GM12878 (cell line): ENCODE results near the gene PAEP. TPM values are rescaled to one million over a fixed set of nuclear protein-coding genes. Genes with fewer than 3 reads are reported as not detected.

Experiments
- ATAC-seq: fragments of 200-7000 bp; cut with Tn5 transposase; 3 replicates; pipeline ENCODE4 v1.9.1; 2020; ENCODE audit warnings: mild to moderate bottlenecking, moderate library complexity
- BruUV-seq: library from RNA; stranded (reverse); fragments of 400-500 nt; replicated peaks from 2 replicates; lab custom pipeline; 2021; lab: Mats Ljungman, UMichigan
- CTCF ChIA-PET: fragments of 300-600 bp; sonication (Branson Sonifier 250); formaldehyde crosslinking; extraction: SDS; loops from one replicate; lab custom pipeline; 2021; ENCODE audit warnings: inconsistent platforms; lab: Yijun Ruan, JAX
- POLR2A ChIA-PET: fragments of 350-600 bp; formaldehyde crosslinking; extraction: SDS; loops from one replicate; lab custom pipeline; 2021; ENCODE audit warnings: inconsistent platforms; lab: Charles Lee
- RAD21 ChIA-PET: fragments of 300-600 bp; sonication (Branson Sonifier 250); formaldehyde crosslinking; loops from one replicate; lab custom pipeline; 2023; ENCODE audit warnings: antibody characterized with exemption; ENCODE audit not compliant: unreplicated experiment; lab: Charles Lee
- SMC1A ChIA-PET: fragments of 300-600 bp; sonication (Branson Sonifier 250); formaldehyde crosslinking; loops from one replicate; lab custom pipeline; 2023; ENCODE audit not compliant: unreplicated experiment, uncharacterized antibody; lab: Charles Lee
- DNase-seq: peaks from one replicate; pipeline ENCODE4 v3.0.0-alpha.2; 2011; ENCODE audit warnings: low read depth, low spot score
- FAIRE-seq: peaks from 3 replicates; lab custom pipeline; 2011; peaks lifted over from hg19 to GRCh38; lab: Jason Lieb, UNC
- H2AFZ ChIP-seq: 2 replicates; pipeline ENCODE4 v1.6.0; 2011; ENCODE audit warnings: low read depth, low read length, control low read depth; ENCODE audit not compliant: control insufficient read depth
- H3K27ac ChIP-seq: 2 replicates; pipeline ENCODE4 v1.5.1; 2011; ENCODE audit warnings: control low read depth; ENCODE audit not compliant: control insufficient read depth, insufficient read depth
- H3K27me3 ChIP-seq, 2 experiments: replicated peaks in 1 of 2; 2 replicates each; pipeline versions ENCODE4 v1.6.0 to v1.6.1; 2011; ENCODE audit warnings: low read length in 1 of 2; ENCODE audit not compliant: control insufficient read depth in 2 of 2, insufficient read depth in 2 of 2
- H3K36me3 ChIP-seq, 2 experiments: 2 replicates each; pipeline ENCODE4 v1.5.1; 2011; ENCODE audit warnings: low read length in 1 of 2; ENCODE audit not compliant: control insufficient read depth in 2 of 2, insufficient read depth in 2 of 2
- H3K4me1 ChIP-seq: 2 replicates; pipeline ENCODE4 v1.6.1; 2011; ENCODE audit warnings: mild to moderate bottlenecking, low read length, moderate library complexity, mixed read lengths; ENCODE audit not compliant: control insufficient read depth, insufficient read depth
- H3K4me2 ChIP-seq: 2 replicates; pipeline ENCODE4 v1.6.0; 2011; ENCODE audit warnings: control low read depth; ENCODE audit not compliant: control insufficient read depth, insufficient read depth
- H3K4me3 ChIP-seq: fragments of 200-600 bp; sonication (generic); 2 replicates; pipeline ENCODE4 v1.5.1; 2016
- H3K79me2 ChIP-seq: 2 replicates; pipeline ENCODE4 v1.6.0; 2011; ENCODE audit warnings: low read length; ENCODE audit not compliant: control insufficient read depth, insufficient read depth
- H3K9ac ChIP-seq: 2 replicates; pipeline ENCODE4 v1.8.0; 2011; ENCODE audit warnings: low read length, control low read depth, mixed read lengths; ENCODE audit not compliant: control insufficient read depth, insufficient read depth
- H3K9me3 ChIP-seq: replicated peaks from 3 replicates; pipeline ENCODE4 v1.5.1; 2011; ENCODE audit warnings: mild to moderate bottlenecking, low read length; ENCODE audit not compliant: control insufficient read depth, insufficient read depth
- H4K20me1 ChIP-seq: 2 replicates; pipeline ENCODE4 v1.6.0; 2011; ENCODE audit not compliant: control insufficient read depth, insufficient read depth
- ASH2L ChIP-seq: fragments of 300-600, 200-600 bp; sonication (generic); IDR thresholded peaks from 2 replicates; pipeline ENCODE4 v1.6.1; 2017; ENCODE audit warnings: low read depth, mild to moderate bottlenecking, borderline replicate concordance
- ATF7 ChIP-seq: fragments of 450-650 bp; IDR thresholded peaks from 2 replicates; pipeline ENCODE4 v1.6.1; 2016; ENCODE audit warnings: low read depth, mild to moderate bottlenecking
- CREM ChIP-seq: IDR thresholded peaks from 2 replicates; pipeline ENCODE4 v1.6.1; 2014; ENCODE audit warnings: antibody characterized with exemption, low read depth
- FOS ChIP-seq: IDR thresholded peaks from 3 replicates; pipeline ENCODE4 v1.6.1; 2011; ENCODE audit warnings: borderline replicate concordance; ENCODE audit not compliant: insufficient read length; ENCODE audit errors: extremely low read depth
- GATAD2B ChIP-seq: fragments of 450-650 bp; conservative IDR thresholded peaks from 2 replicates; pipeline ENCODE4 v1.6.1; 2017; ENCODE audit warnings: low read depth, mild to moderate bottlenecking, moderate library complexity
- HDAC2 ChIP-seq: fragments of 200-600 bp; sonication (generic); IDR thresholded peaks from 2 replicates; pipeline ENCODE4 v1.6.1; 2017
- MEF2B ChIP-seq: fragments of 450-650 bp; IDR thresholded peaks from 2 replicates; pipeline ENCODE4 v1.6.1; 2018; ENCODE audit warnings: mild to moderate bottlenecking, moderate library complexity; ENCODE audit not compliant: partially characterized antibody, poor library complexity, severe bottlenecking
- MYB ChIP-seq: fragments of 150-350 bp; IDR thresholded peaks from 2 replicates; pipeline ENCODE4 v1.6.1; 2014; ENCODE audit warnings: mild to moderate bottlenecking, low read depth, low read length, borderline replicate concordance
- MYC ChIP-seq: IDR thresholded peaks from 2 replicates; pipeline ENCODE4 v1.6.1; 2011; ENCODE audit warnings: mild to moderate bottlenecking, low read length, moderate library complexity, inconsistent platforms; ENCODE audit not compliant: insufficient read depth, insufficient replicate concordance, insufficient read length, severe bottlenecking
- NR2C2 ChIP-seq: IDR thresholded peaks from 2 replicates; pipeline ENCODE4 v1.6.1; 2011; ENCODE audit warnings: borderline replicate concordance, low read depth; ENCODE audit not compliant: control insufficient read depth, insufficient read length
- NR2F1 ChIP-seq: fragments of 450-650 bp; conservative IDR thresholded peaks from 2 replicates; pipeline ENCODE4 v1.6.1; 2017; ENCODE audit warnings: mild to moderate bottlenecking
- SIN3A ChIP-seq: IDR thresholded peaks from 2 replicates; pipeline ENCODE4 v1.6.1; 2012; ENCODE audit warnings: low read depth, low read length, improper control_type of control experiment
- SMARCA5 ChIP-seq: fragments of 450-650 bp; IDR thresholded peaks from 2 replicates; pipeline ENCODE4 v1.6.1; 2017; ENCODE audit warnings: mild to moderate bottlenecking
- USF2 ChIP-seq: IDR thresholded peaks from 2 replicates; pipeline ENCODE4 v1.6.1; 2011; ENCODE audit warnings: low read depth, low read length, improper control_type of control experiment, borderline replicate concordance
- ZNF622 ChIP-seq: fragments of 450-650 bp; IDR thresholded peaks from 2 replicates; pipeline ENCODE4 v1.6.1; 2017; ENCODE audit warnings: mild to moderate bottlenecking, inconsistent platforms
- WGBS: methylation state at CpG from one replicate; pipeline ENCODE4 v1.1.6; 2016; ENCODE audit warnings: low lambda C conversion rate; ENCODE audit not compliant: insufficient replicate concordance, insufficient coverage; ENCODE audit errors: missing lambda C conversion rate; 5-methylcytosine and 5-hydroxymethylcytosine counted together
- in situ Hi-C: fragments of 300-500 bp; cut with MboI; formaldehyde crosslinking; loops from 9 replicates; pipeline ENCODE4 v1.14.3; 2018; ENCODE audit warnings: mixed read lengths
- intact Hi-C: fragments of 100-400 bp; cut with micrococcal nuclease; formaldehyde crosslinking; loops from one replicate; pipeline ENCODE4 v1.14.2; 2022; ENCODE audit not compliant: unreplicated experiment
- polyA plus RNA-seq, 11 experiments: library from polyadenylated mRNA; depleted of rRNA in 4 of 11; unstranded in 6 of 11; stranded (reverse) in 5 of 11; fragments of >200 nt; fragmentation: Nextera tagmentation in 4 of 11; fragmentation: Illumina TruSeq in 1 of 11; extraction: Ambion mirVana in 4 of 11; extraction: Trizol in 1 of 11; gene quantifications; 1 replicate in 1 of 11; 2 replicates in 10 of 11; pipeline versions ENCODE4 v1.2.1 to v1.2.3, GENCODE V29; 2011 to 2016; ENCODE audit warnings: inconsistent platforms in 2 of 11, missing spikeins in 2 of 11, low read depth in 1 of 11
- total RNA-seq, 4 experiments: library from RNA; depleted of rRNA in 3 of 4; stranded (reverse); fragments of >200 nt in 3 of 4; fragmentation: Illumina TruSeq in 1 of 4; extraction: Trizol in 1 of 4; gene quantifications; 2 replicates each; pipeline versions ENCODE4 v1.2.1 to v1.2.3, GENCODE V29; 2013 to 2021
- TF ChIP-seq, protein P1 (sequence below): fragments of 450-650 bp; IDR thresholded peaks from 2 replicates; pipeline ENCODE4 v1.6.1; 2014; ENCODE audit warnings: mild to moderate bottlenecking

The PAEP gene
- total and polyA plus RNA-seq, 10 of the 15 experiments (the other 5 are each of a cell fraction or from before 2014, with no cell fraction given) = not detected

GRCh38 chr9:135612437-135612836 is 50.9 kb downstream of the PAEP start:
- BruUV-seq = no TSS peak
- Histone ChIP-seq H3K27me3 (no peaks in the 10 kb centered on the region), H4K20me1 (no peaks in the 10 kb centered on the region), H3K27ac (no peak overlapping the region), H3K4me2 (no peak overlapping the region), H3K9ac (no peak overlapping the region), H2AFZ (no peak overlapping the region), H3K79me2 (no peaks in the 10 kb centered on the region), H3K9me3 (no peaks in the 10 kb centered on the region), H3K4me3 (no peak overlapping the region), H3K4me1 (no peaks in the 10 kb centered on the region), H3K36me3 (no peaks in the 10 kb centered on the region)
- ATAC-seq = no peak
- intact Hi-C loops = no loop called here
- POLR2A ChIA-PET = no interaction called here
- in situ Hi-C loops = no loop called here
- CTCF ChIA-PET = no interaction called here
- no peak for DNase-seq
- FAIRE-seq = no peak
- SMC1A ChIA-PET = no interaction called here
- RAD21 ChIA-PET = no interaction called here
- no peak for TF ChIP-seq MEF2B
- TF ChIP-seq ATF7 = no peak
- TF ChIP-seq SMARCA5 = no peak
- no peak for TF ChIP-seq HDAC2
- no peak for TF ChIP-seq NR2F1
- TF ChIP-seq SIN3A = no peak
- TF ChIP-seq NR2C2 = no peak
- TF ChIP-seq CREM = no peak
- no peak for TF ChIP-seq MYC
- TF ChIP-seq ASH2L = no peak
- TF ChIP-seq ZNF622 = no peak
- no peak for TF ChIP-seq FOS
- no peak for TF ChIP-seq GATAD2B
- TF ChIP-seq USF2 = no peak
- TF ChIP-seq MYB = no peak
- TF ChIP-seq, protein P1, sequence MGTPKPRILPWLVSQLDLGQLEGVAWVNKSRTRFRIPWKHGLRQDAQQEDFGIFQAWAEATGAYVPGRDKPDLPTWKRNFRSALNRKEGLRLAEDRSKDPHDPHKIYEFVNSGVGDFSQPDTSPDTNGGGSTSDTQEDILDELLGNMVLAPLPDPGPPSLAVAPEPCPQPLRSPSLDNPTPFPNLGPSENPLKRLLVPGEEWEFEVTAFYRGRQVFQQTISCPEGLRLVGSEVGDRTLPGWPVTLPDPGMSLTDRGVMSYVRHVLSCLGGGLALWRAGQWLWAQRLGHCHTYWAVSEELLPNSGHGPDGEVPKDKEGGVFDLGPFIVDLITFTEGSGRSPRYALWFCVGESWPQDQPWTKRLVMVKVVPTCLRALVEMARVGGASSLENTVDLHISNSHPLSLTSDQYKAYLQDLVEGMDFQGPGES = no peak
- 56% methylated on average over 7 of the region's 8 CpGs for WGBS
